NCI-H2107 (cell line): Measurements from ENCODE around the gene TNIK.

ENCODE experiments used
- DNase-seq: peaks from one replicate; lab custom pipeline; 2025; lab: John Stamatoyannopoulos, UW

Gene TNIK

DNA sequence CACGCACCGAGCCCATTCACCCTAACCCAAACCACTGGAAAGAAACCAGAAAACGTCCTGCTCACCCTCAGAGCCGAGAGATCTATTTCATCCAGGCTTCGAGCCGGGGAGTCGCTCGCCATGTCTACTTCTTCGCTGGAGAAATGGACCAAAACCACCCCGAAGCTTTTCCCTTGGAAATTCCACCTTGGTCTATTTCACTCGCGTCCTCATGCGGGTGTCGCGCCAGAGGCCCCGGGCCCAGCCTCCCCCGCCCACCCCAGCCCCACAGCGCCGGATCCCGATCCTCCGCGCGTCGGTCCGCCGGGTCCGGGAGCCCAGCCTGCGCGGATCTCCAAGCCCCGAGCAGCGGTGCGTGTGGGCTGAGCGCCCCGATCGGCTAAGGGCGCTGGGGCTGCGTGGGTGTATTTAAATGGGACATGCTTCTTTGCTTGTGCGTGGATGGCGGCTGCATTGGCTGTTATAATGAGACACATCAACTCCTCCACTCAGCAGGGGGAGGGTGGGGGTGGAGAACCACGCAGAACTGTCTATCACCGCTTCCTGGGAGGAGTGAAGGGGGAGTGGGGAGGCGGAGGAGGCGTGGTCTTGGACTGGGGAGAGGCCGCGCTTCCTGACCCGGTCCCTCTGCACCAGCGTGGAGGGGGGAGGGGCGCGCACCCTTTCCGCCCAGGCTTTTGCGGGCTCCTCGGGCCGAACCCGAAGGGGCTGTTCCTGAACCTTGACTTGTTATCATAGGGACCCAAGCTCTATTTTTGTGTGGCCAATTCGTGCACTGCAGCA, at the start of gene TNIK:
Gene TNIK (minus strand): TSS at position 464 of the 783 bp plus-strand sequence. CDS start 342 bp downstream, at position 122.
- DNase-seq, result peak; percentile 87

DNA sequence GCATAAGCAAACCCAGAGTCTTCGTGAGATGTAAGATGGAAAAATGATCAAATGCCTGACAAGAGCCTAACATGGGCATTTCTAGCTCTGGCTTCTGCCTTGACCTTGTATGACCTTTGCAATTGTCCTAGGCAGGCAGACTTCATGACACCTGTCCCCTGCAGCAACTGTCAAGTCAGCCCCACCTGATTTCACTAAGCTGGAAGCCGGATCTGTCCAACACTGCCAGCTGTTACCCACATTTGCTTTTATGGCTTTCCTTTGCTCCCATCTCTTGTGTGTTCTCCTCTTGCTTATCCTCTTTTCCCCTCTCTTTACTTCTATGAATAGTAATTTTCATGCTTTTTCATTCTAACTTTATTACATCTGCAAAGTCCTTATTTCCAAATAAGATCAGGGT, 48.5 kb upstream of the TNIK start:
- DNase-seq, result no peak

DNA sequence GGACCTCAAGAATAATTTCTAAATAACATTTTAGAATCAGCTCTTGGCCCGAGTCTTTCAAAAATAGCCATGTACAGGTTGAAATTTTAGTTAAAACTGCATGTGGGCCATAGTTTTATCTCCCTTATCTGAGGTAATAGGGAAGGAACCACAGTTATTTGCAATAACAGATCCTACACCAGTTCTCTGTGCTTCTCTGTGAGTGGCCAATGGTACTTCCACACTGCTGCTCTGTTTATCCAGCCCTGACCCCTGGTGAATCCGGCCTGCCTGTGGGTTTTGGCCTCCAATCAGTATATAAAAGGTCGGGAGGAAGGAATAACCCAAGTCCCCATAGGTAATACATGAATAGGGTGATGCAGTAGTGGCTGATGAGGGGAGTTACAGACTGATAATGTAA, 48.0 kb upstream of the TNIK start:
- DNase-seq, result no peak

DNA sequence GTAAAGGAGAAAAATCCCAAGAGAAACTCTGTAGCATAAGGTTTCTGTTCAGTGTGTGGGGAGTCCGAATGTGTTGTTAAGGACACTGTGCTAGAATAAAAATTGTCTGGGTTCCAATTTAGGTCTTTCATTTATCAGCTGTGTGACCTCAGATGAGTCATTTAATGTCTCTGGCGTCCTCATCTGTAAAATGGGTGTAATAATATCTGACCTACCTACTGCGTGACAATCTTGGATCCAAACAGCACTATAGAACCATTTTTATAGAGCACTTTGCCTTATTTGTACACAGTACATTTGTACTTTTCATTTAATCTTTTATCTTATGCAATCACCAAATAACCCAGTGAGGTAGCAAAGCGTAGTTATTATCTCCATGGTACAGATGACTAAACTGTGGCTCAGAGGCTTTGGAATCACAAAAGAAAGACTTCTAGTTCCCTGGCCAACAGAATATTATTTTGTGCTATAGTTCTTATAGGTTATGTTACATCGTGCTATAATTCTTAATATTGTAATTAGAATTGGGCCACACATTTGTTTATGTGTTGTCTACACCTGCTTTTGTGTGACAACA, 46.6 kb upstream of the TNIK start:
- DNase-seq, result no peak

DNA sequence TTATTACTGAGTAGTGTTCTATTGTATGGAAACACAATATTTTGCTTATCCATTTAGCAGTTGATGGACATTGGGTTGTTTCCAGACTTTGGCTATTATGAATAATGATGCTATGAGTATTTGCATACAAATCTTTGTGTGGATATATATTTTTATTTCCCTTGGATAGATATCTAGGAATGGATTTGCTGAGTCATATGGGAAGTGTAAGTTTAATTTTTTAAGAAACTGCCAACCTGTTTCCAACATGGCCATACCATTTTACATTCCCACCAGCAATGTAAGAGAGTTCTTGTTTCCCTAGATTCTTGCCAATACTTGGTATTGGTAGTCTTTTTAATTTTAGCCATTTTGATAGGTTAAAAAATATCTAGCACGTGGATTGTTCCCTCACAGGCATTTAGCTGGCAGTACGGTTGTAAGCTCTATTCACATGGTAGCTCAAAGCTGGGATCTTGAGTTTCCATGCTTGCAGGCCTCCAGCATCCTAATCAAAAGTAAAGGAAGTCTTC, 45.7 kb upstream of the TNIK start:
- DNase-seq, result no peak

DNA sequence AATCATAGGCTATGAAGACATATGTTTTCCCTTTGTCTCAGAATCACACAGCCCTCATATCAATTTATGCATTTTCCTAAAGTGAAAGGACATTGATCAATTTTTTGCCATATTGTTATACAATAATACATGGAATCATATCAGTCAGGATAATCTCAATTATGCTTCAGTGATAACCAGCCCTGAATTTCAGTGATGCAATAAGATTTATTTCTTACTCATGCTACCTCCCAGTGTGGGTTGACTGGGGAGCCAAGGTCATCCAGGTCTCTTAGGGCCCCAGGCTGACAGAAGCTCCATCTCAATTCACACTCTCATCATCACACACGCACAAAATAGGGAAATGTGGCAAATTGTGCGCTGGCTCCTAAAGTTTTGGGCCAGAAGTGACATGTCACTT, 44.2 kb upstream of the TNIK start:
- DNase-seq, result no peak

DNA sequence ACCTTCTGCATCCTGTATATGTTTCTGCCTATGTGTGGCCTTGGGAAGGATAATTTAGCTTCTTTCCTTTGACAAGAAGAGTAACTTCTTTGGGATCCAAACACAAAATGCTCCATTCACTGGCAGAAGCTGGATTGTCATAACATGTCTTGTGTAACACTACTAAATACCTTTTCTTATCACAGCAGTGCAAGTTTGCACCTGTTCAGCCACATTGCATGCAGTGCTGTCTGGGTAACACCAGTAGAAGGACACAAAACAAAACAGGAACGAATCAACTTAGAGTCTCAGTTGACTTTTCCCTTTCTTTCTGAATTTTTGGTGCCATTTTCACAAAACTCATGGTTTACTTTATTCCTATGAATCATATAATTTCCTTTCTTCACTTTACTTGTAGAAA, 43.6 kb upstream of the TNIK start:
- no peak for DNase-seq

DNA sequence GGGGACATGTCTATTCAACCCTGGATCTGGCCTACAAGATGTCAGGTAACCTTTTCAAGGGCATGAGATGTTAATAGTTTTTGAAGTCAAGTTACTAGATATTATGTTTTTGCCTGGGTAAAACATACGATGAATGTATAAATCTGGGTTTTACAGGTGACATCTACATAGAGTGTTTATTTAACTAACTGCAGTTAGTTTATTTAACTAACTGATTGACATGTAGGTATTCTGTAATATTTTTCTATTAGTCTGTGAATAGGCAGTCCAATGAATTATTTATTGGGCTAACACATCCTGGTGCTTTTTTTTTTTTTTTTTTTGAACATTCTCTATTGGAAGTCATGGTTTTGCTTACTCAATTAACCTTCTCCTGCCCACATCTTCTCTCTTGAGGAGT, 38.7 kb upstream of the TNIK start:
- DNase-seq, result no peak

DNA sequence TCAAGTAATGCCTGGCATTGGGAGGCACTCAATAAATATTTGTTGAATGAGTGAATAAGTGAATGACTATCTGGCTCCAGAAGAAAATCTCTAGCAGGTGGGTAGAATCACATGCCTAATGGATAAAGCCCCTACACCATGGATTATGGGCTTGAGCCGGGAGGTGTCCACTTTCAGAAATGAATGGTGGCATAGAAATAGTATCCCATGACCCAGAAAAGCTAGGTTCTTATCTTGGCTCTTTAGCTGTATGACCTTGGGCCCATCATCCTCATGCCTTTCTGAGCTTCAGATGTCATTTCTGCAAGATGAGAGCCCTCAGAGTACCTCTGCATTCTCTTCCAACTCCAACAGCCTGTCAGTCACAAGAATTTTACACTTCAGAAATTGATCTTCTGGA, 37.3 kb upstream of the TNIK start:
- DNase-seq, result no peak

DNA sequence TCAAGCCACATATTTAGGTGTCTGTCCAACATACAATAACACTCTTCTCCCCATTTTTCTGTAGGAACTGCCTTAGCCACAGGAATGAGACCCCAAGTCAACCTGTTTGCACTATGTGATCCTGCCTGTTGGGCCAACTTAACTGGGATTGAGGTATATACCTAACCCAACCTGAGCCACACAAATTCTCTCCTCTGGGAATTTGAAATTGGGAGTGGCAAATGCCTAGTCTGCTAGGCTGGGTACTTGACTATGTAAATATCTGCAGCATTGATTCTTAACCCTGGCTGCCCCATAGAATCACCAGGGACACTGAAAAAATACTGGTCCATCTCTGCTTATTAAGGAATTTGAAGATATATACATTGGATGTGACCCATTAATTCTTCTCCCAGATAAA, 35.2 kb upstream of the TNIK start:
- DNase-seq, result no peak

DNA sequence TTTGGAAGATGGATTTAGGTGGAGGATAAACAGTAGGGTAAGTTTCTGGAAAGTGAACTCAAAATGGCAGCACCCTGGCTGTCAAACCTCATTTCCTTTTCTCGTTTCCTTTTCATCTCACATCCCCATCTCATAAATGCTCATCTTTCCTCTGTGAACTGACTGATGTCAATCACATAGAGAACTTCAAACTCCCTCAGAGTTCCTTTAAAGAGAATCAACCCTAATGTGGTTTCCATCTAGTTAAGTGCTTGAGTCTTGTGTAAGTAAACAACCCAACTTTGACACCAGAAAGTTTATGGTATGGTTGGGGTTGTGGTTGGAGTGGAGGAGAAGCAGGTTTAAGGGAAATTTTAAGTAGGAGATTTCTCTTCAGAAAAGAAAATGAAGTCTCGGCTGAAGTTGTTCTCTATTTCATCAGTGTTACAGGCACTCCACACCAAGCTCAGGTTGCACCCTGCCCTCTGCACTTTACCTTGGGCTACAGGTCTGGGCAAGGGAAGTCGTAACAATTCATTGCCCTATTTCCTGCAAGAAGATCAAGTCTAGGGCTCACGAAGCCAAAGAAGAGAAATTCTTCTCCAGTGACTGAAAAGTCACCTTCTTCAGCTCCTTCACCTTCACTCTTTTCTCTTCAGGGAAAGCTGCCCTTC, 34.4 kb upstream of the TNIK start:
- no peak for DNase-seq

DNA sequence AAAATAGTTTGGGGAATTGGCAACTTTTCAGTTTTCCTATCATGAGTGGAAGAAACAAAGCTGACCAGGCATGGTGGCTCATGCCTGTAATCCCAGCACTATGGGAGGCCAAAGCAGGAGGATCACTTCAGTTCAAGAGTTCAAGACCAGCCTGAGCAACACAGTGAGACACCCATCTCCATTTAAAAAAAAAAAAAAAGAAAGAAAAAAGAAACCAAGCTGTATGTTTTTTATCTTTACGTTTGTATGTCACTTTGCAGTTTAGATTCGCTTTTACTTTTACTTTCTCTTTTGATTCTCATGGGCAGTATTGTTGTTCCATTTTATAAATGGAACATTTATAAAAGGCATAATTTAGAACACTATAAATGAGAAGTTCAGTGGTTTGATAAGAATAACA, 31.2 kb upstream of the TNIK start:
- DNase-seq, result no peak

DNA sequence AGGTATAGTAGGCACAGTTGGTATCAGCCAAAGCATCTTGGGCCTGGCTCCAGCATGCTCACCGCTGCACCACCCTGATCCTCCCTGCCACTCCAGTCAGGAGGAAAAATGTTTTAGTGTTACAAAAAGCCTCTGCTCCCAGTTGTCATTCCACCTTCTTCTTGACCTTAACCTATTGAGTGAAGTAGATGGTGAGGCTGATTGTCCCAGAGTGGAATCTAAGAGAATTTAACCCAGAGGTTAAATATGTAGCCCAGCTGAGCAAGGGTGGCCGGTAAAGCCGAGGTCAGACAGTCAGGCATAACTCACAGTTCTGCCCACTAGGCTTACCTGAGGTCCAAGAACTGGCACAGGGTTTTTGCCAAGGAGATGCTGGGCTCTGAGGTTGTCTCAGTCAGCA, 30.7 kb upstream of the TNIK start:
- DNase-seq, result no peak

DNA sequence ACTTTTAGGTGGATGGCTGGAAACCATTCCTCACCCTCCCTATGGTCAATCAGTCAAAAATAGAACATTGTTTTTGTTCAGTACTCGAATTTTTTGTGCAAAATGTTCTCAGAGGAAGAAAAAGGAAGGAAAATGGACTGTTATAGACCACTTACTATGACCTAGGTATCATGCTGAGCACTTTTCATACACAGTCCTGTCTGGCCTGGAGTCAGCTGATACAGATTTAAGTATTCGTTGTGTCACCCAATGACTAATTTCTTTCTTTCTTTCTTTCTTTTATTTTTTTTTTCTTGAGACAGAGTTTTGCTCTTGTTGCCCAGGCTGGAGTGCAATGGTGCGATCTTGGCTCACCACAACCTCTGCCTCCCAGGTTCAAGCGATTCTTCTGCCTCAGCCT, 29.1 kb upstream of the TNIK start:
- no peak for DNase-seq

DNA sequence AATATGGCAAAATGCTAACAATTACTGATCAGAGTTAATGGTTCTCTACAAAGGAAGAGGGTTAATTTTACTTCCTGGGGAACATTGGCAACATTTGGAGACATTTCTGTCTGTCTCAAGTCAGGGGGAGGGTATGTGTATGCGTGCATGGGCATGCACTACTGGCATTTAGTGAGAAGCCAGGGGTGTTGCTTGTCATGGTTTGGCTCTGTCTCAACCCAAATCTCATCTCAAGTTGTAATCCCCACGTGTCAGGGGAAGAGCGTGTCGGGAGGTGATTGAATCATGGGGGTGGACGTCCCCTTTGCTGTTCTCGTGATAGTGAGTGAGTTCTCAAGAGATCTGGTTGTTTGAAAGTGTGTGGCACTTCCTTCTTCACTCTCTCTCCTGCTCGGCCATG, 28.3 kb upstream of the TNIK start:
- DNase-seq, result no peak

DNA sequence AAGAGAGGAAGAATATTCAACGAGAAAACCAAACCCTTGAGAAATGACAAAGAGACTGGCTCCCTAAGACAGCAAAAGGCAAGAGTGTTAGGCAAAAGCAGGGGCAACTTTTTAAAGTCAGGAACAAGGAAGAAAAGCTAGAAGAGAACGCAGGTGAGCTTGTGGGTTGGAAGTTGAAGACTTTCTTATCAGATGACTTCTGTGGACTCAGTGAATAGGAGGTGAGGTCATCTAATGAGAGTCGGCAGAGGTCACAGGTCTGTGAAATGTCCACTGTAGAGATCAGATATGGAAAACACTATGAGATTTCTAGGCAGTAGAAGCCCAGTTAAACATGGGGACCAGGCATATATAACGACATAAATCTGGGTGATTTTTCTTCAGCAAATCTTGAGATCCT, 27.2 kb upstream of the TNIK start:
- DNase-seq, result no peak

DNA sequence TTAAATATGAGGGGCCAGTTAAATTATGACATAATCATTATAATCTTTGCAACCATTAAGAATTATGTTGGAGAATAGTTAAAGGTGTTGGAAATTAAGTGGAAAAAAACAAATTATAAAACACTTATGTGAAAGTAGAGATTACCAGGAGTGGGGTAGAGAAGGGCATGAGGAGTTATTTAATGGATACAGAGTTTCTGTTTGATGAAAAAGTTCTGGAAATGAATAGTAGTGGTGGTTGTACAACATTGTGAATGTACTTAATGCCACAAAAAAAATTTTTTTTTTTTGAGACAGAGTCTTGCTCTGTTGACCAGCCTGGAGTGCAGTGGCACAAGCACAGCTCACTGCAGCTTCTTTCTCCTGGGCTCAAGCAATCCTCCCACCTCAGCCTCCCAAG, 25.1 kb upstream of the TNIK start:
- DNase-seq, result no peak

DNA sequence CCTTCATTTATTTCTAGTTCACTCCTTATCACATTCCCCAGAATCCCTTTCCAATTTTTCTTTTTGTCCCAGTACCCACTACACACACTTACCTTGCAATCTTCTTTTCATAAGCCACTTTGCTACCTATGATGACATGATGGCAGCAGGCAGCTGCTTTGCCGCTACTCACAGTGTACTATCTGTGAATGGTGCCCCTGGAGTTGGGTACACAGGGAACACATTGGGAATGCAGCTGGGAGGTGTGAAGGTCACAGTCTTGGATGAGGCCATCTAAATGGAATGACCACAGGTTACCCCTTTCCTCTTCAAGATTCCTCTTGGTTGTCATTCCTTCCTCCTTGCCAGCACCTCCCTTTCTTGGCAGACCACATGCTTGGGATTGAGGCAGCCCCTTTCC, 20.8 kb upstream of the TNIK start:
- DNase-seq, result no peak

DNA sequence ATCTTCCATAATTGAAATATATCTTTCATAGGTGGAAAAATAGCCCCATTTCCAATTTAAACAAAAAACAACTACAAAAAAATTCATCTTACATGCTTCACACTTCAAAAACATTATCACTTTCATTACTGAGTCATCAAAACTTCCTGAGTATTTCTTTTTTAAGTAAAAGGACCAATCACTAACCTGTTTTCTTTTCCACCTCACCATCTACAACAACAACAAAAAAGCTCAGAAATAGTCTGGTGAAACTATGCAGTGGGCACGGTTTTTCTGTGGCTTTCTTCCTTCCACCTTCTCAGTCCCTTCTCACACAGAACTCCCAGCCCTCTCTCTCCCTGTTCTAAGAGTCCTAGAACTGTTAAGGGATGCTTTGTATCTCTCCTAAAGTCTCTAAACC, 20.3 kb upstream of the TNIK start:
- DNase-seq, result no peak

DNA sequence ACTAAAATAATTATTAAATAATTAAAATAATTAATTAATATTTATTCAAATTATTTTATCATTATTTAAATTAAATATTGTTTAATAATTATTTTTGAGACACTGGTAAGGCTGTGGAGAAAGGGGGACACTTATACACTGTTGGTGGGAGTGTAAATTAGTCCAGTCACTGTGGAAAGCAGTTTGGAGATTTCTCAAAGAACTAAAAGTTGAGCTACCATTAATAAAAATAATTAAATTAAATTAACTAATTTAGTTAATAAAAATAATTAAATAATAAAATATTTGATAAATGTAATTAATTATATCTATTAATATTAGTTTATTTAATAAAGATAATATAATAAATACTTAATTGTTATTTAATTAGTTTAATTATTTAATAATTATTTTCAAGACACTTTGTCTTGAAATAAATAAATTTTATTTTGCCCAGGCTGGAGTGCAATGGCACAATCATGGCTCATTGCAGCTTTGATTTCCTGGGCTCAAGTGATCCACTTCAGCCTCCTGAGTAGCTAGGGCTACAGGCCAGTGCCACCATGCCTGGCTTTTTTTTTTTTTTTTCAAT, 16.4 kb upstream of the TNIK start:
- no peak for DNase-seq

DNA sequence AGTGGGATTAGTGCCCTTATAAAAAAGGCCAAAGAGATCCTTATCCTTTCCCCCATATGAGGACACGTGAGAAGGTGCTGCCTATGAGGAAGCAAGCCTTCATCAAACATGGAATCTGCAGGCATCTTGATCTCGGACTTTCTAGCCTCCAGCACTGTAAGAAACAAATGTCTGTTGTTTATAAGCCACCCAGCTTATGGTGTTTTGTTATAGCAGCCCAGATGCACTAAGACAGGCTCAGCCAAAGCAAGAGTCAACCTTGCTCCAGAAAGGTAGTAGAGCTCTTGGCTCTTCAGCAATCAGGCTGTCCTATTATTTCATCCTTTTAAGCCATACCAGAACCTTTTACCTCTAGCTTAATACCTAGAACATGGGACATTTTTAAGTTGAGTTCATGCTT, 12.3 kb upstream of the TNIK start:
- no peak for DNase-seq

DNA sequence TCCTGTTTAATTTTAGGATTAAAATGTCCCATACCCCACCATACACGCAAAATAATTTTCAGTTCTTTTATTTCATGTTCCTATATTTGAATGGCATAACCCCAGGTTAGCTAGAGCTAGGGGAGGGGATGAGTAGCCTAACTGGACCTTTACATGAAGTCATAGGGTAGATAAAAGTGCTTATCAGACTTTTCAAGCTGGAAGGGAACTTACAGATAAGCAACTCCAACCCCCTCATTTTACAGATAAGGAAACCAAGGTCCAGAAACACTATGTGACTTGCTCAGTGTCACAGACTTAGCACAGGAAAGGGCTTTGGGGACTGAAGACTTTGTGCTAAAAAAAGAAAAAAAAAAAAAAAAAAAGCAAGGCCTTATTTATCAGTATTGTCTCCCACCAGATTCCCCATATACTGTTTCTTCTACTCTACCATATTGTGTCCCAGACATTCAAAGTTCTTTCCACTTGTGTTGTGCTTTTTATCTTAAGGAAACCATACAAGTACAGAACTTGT, 10.6 kb upstream of the TNIK start:
- no peak for DNase-seq

DNA sequence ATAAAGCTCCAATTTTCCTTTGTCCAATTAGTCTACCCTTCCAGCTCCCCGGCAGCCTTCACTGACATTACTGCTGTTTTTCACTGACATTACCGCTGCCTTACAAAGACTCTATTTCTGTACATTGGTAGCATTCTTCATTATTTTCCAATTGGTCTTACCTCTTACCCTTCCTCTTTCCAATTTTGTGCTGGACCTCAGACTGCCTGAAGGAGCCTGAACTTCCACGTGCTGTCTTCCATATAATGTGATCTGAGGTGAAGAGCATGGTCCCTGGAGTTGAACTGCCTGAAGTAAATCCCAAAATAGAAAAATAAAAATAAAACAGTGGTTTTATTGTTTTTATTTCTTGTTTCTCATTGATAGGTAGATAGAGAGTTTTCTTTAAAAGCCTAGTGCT, 9.2 kb upstream of the TNIK start:
- no peak for DNase-seq
